Nasal cavity respiratory epithelium epithelial cell of viscerocranial mucosa (primary cell): ENCODE results near the gene CALR. TPM values are rescaled to one million over a fixed set of nuclear protein-coding genes. Genes with fewer than 3 reads are reported as not detected.

Experiments used
- total RNA-seq: library from RNA; depleted of rRNA; stranded (reverse); fragments of >200 nt; gene quantifications from 2 replicates; pipeline ENCODE4 v1.2.3, GENCODE V29; 2014

The CALR gene
- 637 and 1,452 TPM in 2 replicates for total RNA-seq

GRCh38 chr19:12937927-12938778 lies at the start of gene CALR:
Gene CALR, plus strand, starts transcription at chr19:12938609. Its CDS starts 71 bp downstream, at chr19:12938680.

DNA sequence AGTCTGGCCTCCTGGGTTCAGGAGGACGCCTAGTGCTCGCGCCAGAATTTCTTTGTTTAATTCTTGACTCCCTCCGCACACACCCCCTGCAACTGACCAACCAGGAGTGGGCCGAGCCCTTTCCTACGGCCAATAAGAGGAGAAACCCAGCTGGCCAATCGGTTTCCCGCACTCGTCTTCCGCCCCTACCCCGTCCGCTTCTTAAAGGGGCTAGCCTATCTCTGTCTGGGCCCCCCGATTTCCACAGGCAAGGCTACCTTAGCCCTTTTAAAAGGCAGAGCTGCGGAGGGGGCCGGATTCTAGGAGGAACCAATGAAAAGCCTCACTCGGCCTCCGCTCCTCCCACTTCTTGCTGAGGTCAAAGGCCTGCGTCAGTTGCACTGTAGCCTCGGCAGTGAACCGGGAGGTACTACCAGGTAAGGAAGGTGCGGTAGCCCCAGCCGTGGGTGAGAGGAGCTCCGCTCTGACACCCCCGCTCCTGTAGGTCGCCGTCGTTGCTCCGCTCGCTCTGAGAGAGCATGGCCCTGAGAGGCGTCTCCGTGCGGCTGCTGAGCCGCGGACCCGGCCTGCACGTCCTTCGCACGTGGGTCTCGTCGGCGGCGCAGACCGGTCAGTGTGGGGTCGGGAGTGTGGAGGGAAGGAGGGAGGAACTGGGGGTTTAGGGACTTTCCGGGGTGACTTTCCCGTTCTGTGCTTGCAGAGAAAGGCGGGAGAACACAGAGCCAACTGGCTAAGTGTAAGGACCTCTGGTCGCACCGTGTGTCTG lies 47.4 kb upstream of the CALR start, which contains the start of gene GCDH:
Gene GCDH (plus strand): TSS at position 374 of the 766 bp plus-strand sequence. CDS start 145 bp downstream, at position 519.

GRCh38 chr19:12933287-12934072 lies 4.9 kb upstream of the CALR start, which contains the start of gene FARSA:
Gene FARSA, minus strand, starts transcription at chr19:12933711. Its CDS starts 15 bp downstream, at chr19:12933696.

DNA sequence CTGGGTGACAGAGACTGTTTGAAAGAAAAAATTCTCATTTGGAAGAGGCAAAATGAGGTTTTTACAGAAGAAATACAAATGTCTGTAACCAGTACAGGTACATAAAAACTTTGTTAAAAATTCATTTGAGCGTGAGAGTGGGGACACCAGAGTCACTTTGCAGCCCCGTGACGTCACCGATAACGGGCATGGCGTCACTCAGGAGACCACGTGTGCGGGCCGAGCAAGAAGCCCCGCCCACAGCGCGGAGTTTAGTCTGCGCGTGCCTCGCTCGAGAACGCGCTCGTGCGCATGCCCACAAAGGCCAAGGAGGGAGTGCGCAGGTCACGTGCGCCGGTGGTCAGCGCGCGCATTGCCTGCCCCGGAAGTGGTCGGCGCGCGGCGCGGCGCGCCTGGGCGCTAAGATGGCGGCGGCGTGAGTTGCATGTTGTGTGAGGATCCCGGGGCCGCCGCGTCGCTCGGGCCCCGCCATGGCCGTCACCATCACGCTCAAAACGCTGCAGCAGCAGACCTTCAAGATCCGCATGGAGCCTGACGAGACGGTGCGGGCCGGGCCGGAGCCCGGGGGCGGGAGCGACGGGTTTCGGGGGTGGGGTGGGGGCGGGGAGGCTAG lies 7.2 kb downstream of the CALR start, which contains the start of gene RAD23A:
Gene RAD23A (plus strand): TSS at position 384 of the 613 bp plus-strand sequence. CDS start 87 bp downstream, at position 471.

GRCh38 chr19:12956446-12957388 lies 18.3 kb downstream of the CALR start, which contains the start of gene GADD45GIP1:
Gene GADD45GIP1, minus strand, starts transcription at chr19:12957223. Its CDS starts 11 bp downstream, at chr19:12957212.

GRCh38 chr19:12969292-12969988 lies 31.0 kb downstream of the CALR start, which contains the start of gene DAND5:
Gene DAND5, plus strand, starts transcription at chr19:12969576. Its CDS starts 85 bp downstream, at chr19:12969661.

Other genes with a start within 250 kb of the CALR start
- 5.5 and 6.9 TPM in 2 replicates for gene FBXW9, start 242.0 kb upstream of the CALR start, total RNA-seq
- gene TNPO2, start 214.7 kb upstream of the CALR start, total RNA-seq, result 30.1 and 69.1 TPM in 2 replicates
- 101 and 152 TPM in 2 replicates for gene TRIR, start 203.9 kb upstream of the CALR start, total RNA-seq
- 59.7 and 79.6 TPM in 2 replicates for gene GET3, start 201.1 kb upstream of the CALR start, total RNA-seq
- not detected in 2 replicates for gene BEST2, start 186.8 kb upstream of the CALR start, total RNA-seq
- gene HOOK2, start 163.1 kb upstream of the CALR start, total RNA-seq, result 43.1 and 73.5 TPM in 2 replicates
- gene JUNB, start 147.1 kb upstream of the CALR start, total RNA-seq, result 266 and 285 TPM in 2 replicates
- gene PRDX2, start 136.8 kb upstream of the CALR start, total RNA-seq, result 109 and 161 TPM in 2 replicates
- 0.28 TPM in 1 of 2 replicates, not detected in the other for gene THSD8, start 136.5 kb upstream of the CALR start, total RNA-seq
- gene RNASEH2A, start 132.0 kb upstream of the CALR start, total RNA-seq, result 7.2 and 13.3 TPM in 2 replicates
- not detected in 2 replicates for gene RTBDN, start 104.0 kb upstream of the CALR start, total RNA-seq
- under 0.01 and 0.28 TPM in 2 replicates for gene MAST1, start 100.1 kb upstream of the CALR start, total RNA-seq
- gene DNASE2, start 57.2 kb upstream of the CALR start, total RNA-seq, result 29.5 and 40.3 TPM in 2 replicates
- gene KLF1, start 51.4 kb upstream of the CALR start, total RNA-seq, result under 0.01 TPM in 1 of 2 replicates, not detected in the other
- 18.0 and 24.6 TPM in 2 replicates for gene GCDH, start 47.4 kb upstream of the CALR start, total RNA-seq
- not detected in 2 replicates for gene SYCE2, start 19.3 kb upstream of the CALR start, total RNA-seq
- gene FARSA, start 4.9 kb upstream of the CALR start, total RNA-seq, result 82.7 and 88.3 TPM in 2 replicates
- gene RAD23A, start 7.3 kb downstream of the CALR start, total RNA-seq, result 106 and 132 TPM in 2 replicates
- 15.8 and 24.6 TPM in 2 replicates for gene GADD45GIP1, start 18.6 kb downstream of the CALR start, total RNA-seq
- 0.07 TPM in 1 of 2 replicates, not detected in the other for gene DAND5, start 31.0 kb downstream of the CALR start, total RNA-seq
- gene NFIX, start 56.9 kb downstream of the CALR start, total RNA-seq, result 4.1 and 31.2 TPM in 2 replicates
- 0.50 and 0.68 TPM in 2 replicates for gene LYL1, start 164.2 kb downstream of the CALR start, total RNA-seq
- gene TRMT1, start 178.1 kb downstream of the CALR start, total RNA-seq, result 36.2 and 48.3 TPM in 2 replicates
- gene NACC1, start 179.7 kb downstream of the CALR start, total RNA-seq, result 42.0 and 90.9 TPM in 2 replicates
- gene STX10, start 211.8 kb downstream of the CALR start, total RNA-seq, result 44.7 and 47.2 TPM in 2 replicates
- gene IER2, start 211.8 kb downstream of the CALR start, total RNA-seq, result 57.9 and 78.6 TPM in 2 replicates